Progenitor cell of endocrine pancreas (in vitro differentiated cells): ENCODE data around the gene CLSTN2. TPM values are rescaled to one million over a fixed set of nuclear protein-coding genes. Genes with fewer than 3 reads are reported as not detected.

Source experiments
- DNase-seq: peaks from one replicate; pipeline ENCODE4 v3.0.0; 2021; ENCODE audit warnings: low spot score; ENCODE audit not compliant: unreplicated experiment
- H3K27ac Mint-ChIP-seq: 2 replicates; pipeline ENCODE4 v1.8.0; 2021; ENCODE audit warnings: mild to moderate bottlenecking, moderate library complexity, mixed read lengths
- H3K27me3 Mint-ChIP-seq: 2 replicates; pipeline ENCODE4 v1.8.0; 2021; ENCODE audit warnings: mixed read lengths
- H3K36me3 Mint-ChIP-seq: 2 replicates; pipeline ENCODE4 v1.8.0; 2022; ENCODE audit warnings: mixed read lengths; ENCODE audit not compliant: insufficient read depth
- H3K4me1 Mint-ChIP-seq: 2 replicates; pipeline ENCODE4 v1.8.0; 2021; ENCODE audit warnings: low read depth, mixed read lengths
- H3K4me3 Mint-ChIP-seq: 2 replicates; pipeline ENCODE4 v1.8.0; 2021; ENCODE audit warnings: low read depth, mild to moderate bottlenecking, moderate library complexity, mixed read lengths
- H3K9me3 Mint-ChIP-seq: 2 replicates; pipeline ENCODE4 v1.8.0; 2021; ENCODE audit warnings: low read depth, mixed read lengths
- CTCF ChIP-seq: fragments of 200-600 bp; sonication (generic); IDR thresholded peaks from one replicate; pipeline ENCODE4 v1.5.0; 2021; ENCODE audit warnings: antibody characterized with exemption, mild to moderate bottlenecking; ENCODE audit not compliant: unreplicated experiment
- total RNA-seq: library from RNA; stranded (reverse); gene quantifications from 2 replicates; pipeline ENCODE4 v1.2.1, GENCODE V29; 2021

CLSTN2 gene
- total RNA-seq, 1 donor from 2014 or later = 2.8 TPM

GRCh38 chr3:139917226-139917785 lies 17.7 kb upstream of the CLSTN2 start:
- Mint-ChIP-seq H3K4me3 (no peak overlapping the region), H3K27me3 (peaks cover 7% of the 10 kb centered on the region), H3K9me3 (no peaks in the 10 kb centered on the region), H3K4me1 (no peaks in the 10 kb centered on the region), H3K27ac (no peak overlapping the region), H3K36me3 (no peaks in the 10 kb centered on the region)
- TF ChIP-seq CTCF = no peak
- no peak for DNase-seq

GRCh38 chr3:139928708-139929505 lies 6.1 kb upstream of the CLSTN2 start:
- Mint-ChIP-seq H3K9me3 (no peaks in the 10 kb centered on the region), H3K27me3 (peaks cover 30% of the 10 kb centered on the region), H3K27ac (no peak overlapping the region), H3K4me3 (no peak overlapping the region), H3K36me3 (no peaks in the 10 kb centered on the region), H3K4me1 (no peaks in the 10 kb centered on the region)
- TF ChIP-seq CTCF = no peak
- DNase-seq = no peak

DNA sequence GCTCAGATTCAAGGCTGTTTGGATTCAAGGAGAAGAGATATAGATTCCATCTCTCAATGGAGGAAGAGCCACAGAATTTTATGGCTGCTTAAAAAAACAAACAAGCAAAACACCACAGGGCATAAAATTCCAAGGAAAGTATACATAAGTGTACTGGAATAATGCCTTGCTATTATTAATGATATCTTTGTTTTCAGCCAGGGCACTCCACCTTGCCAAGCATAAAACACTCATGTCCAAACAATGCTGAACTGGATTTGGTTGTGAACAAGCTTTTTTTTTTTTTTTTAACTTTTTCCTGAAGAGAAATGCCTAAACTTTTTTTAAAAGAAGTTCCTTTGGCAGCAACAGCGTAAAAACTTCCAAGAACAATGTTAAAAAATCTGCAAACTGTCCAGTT lies 4.8 kb upstream of the CLSTN2 start:
- Mint-ChIP-seq H3K36me3 (no peaks in the 10 kb centered on the region), H3K27ac (no peak overlapping the region), H3K4me3 (no peak overlapping the region), H3K4me1 (peaks cover 2% of the 10 kb centered on the region), H3K27me3 (peaks cover 38% of the 10 kb centered on the region), H3K9me3 (no peaks in the 10 kb centered on the region)
- TF ChIP-seq CTCF = no peak
- DNase-seq = no peak

DNA sequence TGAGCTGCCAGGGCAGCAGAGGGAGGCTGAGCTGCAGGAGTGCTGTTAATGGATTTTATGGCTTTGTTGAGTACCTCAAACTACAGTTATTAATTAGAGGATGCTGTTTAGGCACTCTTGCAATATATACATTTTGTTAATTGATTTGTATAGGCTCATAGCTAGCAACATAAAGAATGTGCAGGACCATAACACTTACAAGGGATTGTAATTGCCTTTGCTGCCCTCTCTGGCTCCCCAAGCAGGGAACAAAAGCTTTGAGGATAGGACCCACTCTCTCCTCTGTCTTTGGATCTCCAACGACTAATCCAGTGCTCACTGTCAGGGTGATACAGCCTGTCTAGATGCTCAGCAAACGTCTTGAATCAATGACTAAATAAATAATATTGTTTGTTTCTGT lies 1.2 kb upstream of the CLSTN2 start:
- no peak overlapping the region for H3K27ac Mint-ChIP-seq
- no peak for TF ChIP-seq CTCF
- peaks cover 53% of the 10 kb centered on the region for H3K27me3 Mint-ChIP-seq
- no peaks in the 10 kb centered on the region for H3K9me3 Mint-ChIP-seq
- H3K4me3 Mint-ChIP-seq = no peak overlapping the region
- no peaks in the 10 kb centered on the region for H3K36me3 Mint-ChIP-seq
- peaks cover 11% of the 10 kb centered on the region for H3K4me1 Mint-ChIP-seq
- DNase-seq = no peak

DNA sequence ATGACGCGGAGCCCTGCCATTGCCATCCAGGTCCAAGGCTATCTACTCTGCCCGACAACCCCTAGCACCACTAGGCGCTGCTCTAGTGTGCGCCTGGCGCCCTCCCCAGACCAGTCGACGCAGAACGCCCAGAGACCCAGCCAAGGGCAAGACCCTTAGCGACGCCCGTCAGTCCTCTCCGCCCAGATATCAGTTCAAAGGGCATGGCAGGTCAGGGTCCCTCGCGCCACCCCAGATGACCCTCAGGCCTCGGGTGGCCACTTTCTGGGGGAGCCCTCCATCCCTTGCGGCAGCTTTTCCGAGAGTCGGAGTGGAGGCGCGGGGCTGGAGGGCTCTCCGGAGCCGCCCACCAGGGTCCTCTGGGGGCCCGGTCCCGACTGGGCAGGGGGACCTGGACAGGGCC lies 371 bp upstream of the CLSTN2 start:
- peak overlapping the region; percentile 77 for H3K4me3 Mint-ChIP-seq
- TF ChIP-seq CTCF = peak; percentile 63
- peaks cover 11% of the 10 kb centered on the region for H3K4me1 Mint-ChIP-seq
- peaks cover 56% of the 10 kb centered on the region for H3K27me3 Mint-ChIP-seq
- H3K27ac Mint-ChIP-seq = no peak overlapping the region
- H3K9me3 Mint-ChIP-seq = no peaks in the 10 kb centered on the region
- no peaks in the 10 kb centered on the region for H3K36me3 Mint-ChIP-seq
- DNase-seq = peak; percentile 57
